Keratinocyte (primary cell): ENCODE measurements around the gene ZEB2.

Experiments
- CTCF ChIP-seq, 3 experiments: IDR thresholded peaks in 1 of 3; conservative IDR thresholded peaks in 1 of 3; optimal IDR thresholded peaks in 1 of 3; 2 replicates in 2 of 3; 3 replicates in 1 of 3; pipeline versions ENCODE3 to v1.5.1; 2011; ENCODE audit warnings: low read length in 3 of 3, mild to moderate bottlenecking in 3 of 3, moderate library complexity in 2 of 3, control low read depth in 1 of 3, inconsistent platforms in 1 of 3; ENCODE audit not compliant: insufficient read depth in 2 of 3; ENCODE audit errors: extremely low read depth in 1 of 3
- EZH2 ChIP-seq: IDR thresholded peaks from one replicate; pipeline ENCODE4 v1.6.1; 2012; ENCODE audit warnings: inconsistent platforms, mild to moderate bottlenecking, low read length, moderate library complexity

GRCh38 chr2:144514616-144515091 is 5.3 kb downstream of the ZEB2 start:
- no peak for TF ChIP-seq CTCF (optimal IDR thresholded peaks at IDR 0.05 in 1 of 3, IDR thresholded peaks at IDR 0.05 in 1 of 3, conservative IDR thresholded peaks at IDR 0.05 in 1 of 3; ENCODE audit: extremely low read depth in 1 of 3, insufficient read depth in 2 of 3, low read length in 3 of 3)
- no peak for TF ChIP-seq EZH2
